Left ventricle myocardium inferior (tissue), 1 donor: ENCODE measurements around the gene SH3RF1. TPM values are rescaled to one million over a fixed set of nuclear protein-coding genes. Genes with fewer than 3 reads are reported as not detected.

ENCODE experiments used
- DNase-seq: peaks from one replicate; pipeline ENCODE4 v3.0.0-alpha.2; 2020
- H3K27ac ChIP-seq: fragments of 200-600 bp; replicated peaks from 2 replicates; pipeline ENCODE4 v1.8.0; 2021
- H3K27me3 ChIP-seq: fragments of 200-600 bp; 2 replicates; pipeline ENCODE4 v1.8.0; 2021; ENCODE audit warnings: low read depth
- H3K36me3 ChIP-seq: fragments of 200-600 bp; 2 replicates; pipeline ENCODE4 v1.8.0; 2021
- H3K4me1 ChIP-seq: fragments of 200-600 bp; 2 replicates; pipeline ENCODE4 v1.8.0; 2021
- H3K4me3 ChIP-seq: fragments of 200-600 bp; 2 replicates; pipeline ENCODE4 v1.8.0; 2021; ENCODE audit warnings: mild to moderate bottlenecking, moderate library complexity
- H3K9me3 ChIP-seq: fragments of 200-600 bp; replicated peaks from 2 replicates; pipeline ENCODE4 v1.8.0; 2021
- CTCF ChIP-seq: fragments of 200-600 bp; IDR thresholded peaks from 2 replicates; pipeline ENCODE4 v1.8.0; 2021; ENCODE audit warnings: antibody characterized with exemption, mild to moderate bottlenecking, borderline replicate concordance
- intact Hi-C: fragments of 100-400 bp; cut with micrococcal nuclease; formaldehyde crosslinking; loops from one replicate; pipeline ENCODE4 v1.11.0; 2022
- total RNA-seq: library from RNA; stranded (reverse); fragmentation: NEBNext Ultra II Directional; extraction: Animal tissue kit (Norgen Biotek cat#: 25700); gene quantifications from one replicate; pipeline ENCODE4 v1.2.1, GENCODE V29; 2021
- donor health status: DM: no; HTN: yes; CAD: no; lungs with severe emphysema.

The SH3RF1 gene
- total RNA-seq, 1 donor from 2014 or later, result 8.8 TPM

GRCh38 chr4:169114341-169114974 lies 156.3 kb downstream of the SH3RF1 start:
- Histone ChIP-seq H3K27ac (no peak overlapping the region), H3K4me3 (no peak overlapping the region), H3K9me3 (no peaks in the 10 kb centered on the region), H3K36me3 (peaks cover 86% of the 10 kb centered on the region), H3K27me3 (no peaks in the 10 kb centered on the region), H3K4me1 (peaks cover 3% of the 10 kb centered on the region)
- intact Hi-C loops, result no loop called here
- no peak for TF ChIP-seq CTCF
- no peak for DNase-seq

- H3K27me3 ChIP-seq, result no peaks in the 10 kb centered on the region
- no peak overlapping the region for H3K4me3 ChIP-seq
- DNase-seq, result no peak
- no peak for TF ChIP-seq CTCF
- no peaks in the 10 kb centered on the region for H3K9me3 ChIP-seq
- intact Hi-C loops, result no loop called here
- peaks cover 68% of the 10 kb centered on the region for H3K36me3 ChIP-seq
- H3K4me1 ChIP-seq, result peaks cover 16% of the 10 kb centered on the region
- H3K27ac ChIP-seq, result no peak overlapping the region
Measured at GRCh38 chr4:169110633-169111032, 160.1 kb downstream of the SH3RF1 start.

- intact Hi-C loops, result no loop called here
- TF ChIP-seq CTCF, result no peak
- peaks cover 62% of the 10 kb centered on the region for H3K36me3 ChIP-seq
Measured at GRCh38 chr4:169109035-169109675, 161.6 kb downstream of the SH3RF1 start.

GRCh38 chr4:169108303-169108702 lies 162.5 kb downstream of the SH3RF1 start:
- DNase-seq, result no peak
- Histone ChIP-seq H3K4me1 (peaks cover 25% of the 10 kb centered on the region), H3K9me3 (no peaks in the 10 kb centered on the region), H3K36me3 (peaks cover 55% of the 10 kb centered on the region), H3K4me3 (no peak overlapping the region), H3K27ac (no peak overlapping the region), H3K27me3 (no peaks in the 10 kb centered on the region)
- intact Hi-C loops, result no loop called here
- no peak for TF ChIP-seq CTCF

More at GRCh38 chr4:169109035-169109675, 161.6 kb downstream of the SH3RF1 start:
- Histone ChIP-seq H3K27me3 (no peaks in the 10 kb centered on the region), H3K27ac (no peak overlapping the region), H3K9me3 (no peaks in the 10 kb centered on the region), H3K4me3 (no peak overlapping the region), H3K4me1 (peaks cover 22% of the 10 kb centered on the region)
- no peak for DNase-seq

- Histone ChIP-seq H3K4me1 (peaks cover 25% of the 10 kb centered on the region), H3K4me3 (no peak overlapping the region), H3K36me3 (peaks cover 53% of the 10 kb centered on the region), H3K27me3 (no peaks in the 10 kb centered on the region), H3K27ac (no peak overlapping the region), H3K9me3 (no peaks in the 10 kb centered on the region)
- TF ChIP-seq CTCF, result no peak
- intact Hi-C loops, result no loop called here
- DNase-seq, result no peak
Measured at GRCh38 chr4:169107528-169107927, 163.2 kb downstream of the SH3RF1 start.
